ENCODE measurements around the gene RSPO3. TPM values are rescaled to one million over a fixed set of nuclear protein-coding genes. Genes with fewer than 3 reads are reported as not detected.

Gene RSPO3
- total and polyA plus RNA-seq, 11 donors: 0.15 to 2.1 (median 0.37) TPM; not detected in 1

GRCh38 chr6:127115746-127116145 is 2.7 kb upstream of the RSPO3 start:
- WGBS, 4 donors: 60 to 67% (median 64%) methylated on average over 3 of the region's 3 CpGs
- intact Hi-C loops (cut with DNase I): loop anchor here in 2 of 10 donors (10.0 kb wide), 1 partner anchor 311 kb away; no protein-coding TSS in a partner anchor
- Histone ChIP-seq H3K4me3 (no peak overlapping the region), H3K27ac (no peak overlapping the region), H3K9me3 (no peaks in the 10 kb centered on the region), H3K36me3 (no peaks in the 10 kb centered on the region), H3K27me3 (peaks cover 9 to 52% (median 23%) of the 10 kb centered on the region in 9 donors), H3K4me1 (peaks cover 0 to 28% (median 17%) of the 10 kb centered on the region in 12 donors)
- TF ChIP-seq CTCF (IDR thresholded peaks at IDR 0.05) (no peak), POLR2A (IDR thresholded peaks at IDR 0.05) (no peak)
- DNase-seq (no peak), ATAC-seq (no peak)

- intact Hi-C loops (cut with DNase I): loop anchor here in 2 of 10 donors (10.0 kb wide), 1 partner anchor 313 kb away; no protein-coding TSS in a partner anchor
- Histone ChIP-seq H3K9me3 (no peaks in the 10 kb centered on the region), H3K4me3 (peak overlapping the region in 11 of 12 donors; percentile 13 to 66 (median 54)), H3K27ac (peak overlapping the region in 1 of 12 donors; percentile 49), H3K4me1 (peaks cover 0 to 35% (median 22%) of the 10 kb centered on the region in 12 donors), H3K27me3 (peaks cover 14 to 73% (median 32%) of the 10 kb centered on the region in 9 donors), H3K36me3 (no peaks in the 10 kb centered on the region)
- no peak for DNase-seq
- 1 to 5% (median 1%) methylated on average over 19 of the region's 19 CpGs for WGBS, 4 donors
- TF ChIP-seq CTCF (IDR thresholded peaks at IDR 0.05): no peak
- TF ChIP-seq POLR2A (IDR thresholded peaks at IDR 0.05): no peak
- ATAC-seq: no peak
Measured at GRCh38 chr6:127117979-127118297, 533 bp upstream of the RSPO3 start.

- Histone ChIP-seq H3K36me3 (no peaks in the 10 kb centered on the region), H3K27ac (no peak overlapping the region), H3K4me1 (peaks cover 0 to 35% (median 22%) of the 10 kb centered on the region in 12 donors), H3K27me3 (peaks cover 14 to 84% (median 33%) of the 10 kb centered on the region in 9 donors), H3K9me3 (no peaks in the 10 kb centered on the region), H3K4me3 (peak overlapping the region; percentile 23 to 66 (median 52))
- DNase-seq: peak in 1 of 5 donors; percentile 60
- ATAC-seq: peak in 2 of 4 donors; percentile 20 to 23
- WGBS, 4 donors: 1% methylated on average over 45 to 82 of the region's 82 CpGs
- intact Hi-C loops (cut with DNase I): loop anchor here in 9 of 10 donors (2.0 to 10.0 kb wide), 8 partner anchors 312 to 1125 kb away; no protein-coding TSS in a partner anchor
- TF ChIP-seq CTCF (IDR thresholded peaks at IDR 0.05): no peak
- no peak for TF ChIP-seq POLR2A (IDR thresholded peaks at IDR 0.05)
Measured at GRCh38 chr6:127119102-127120022, 891 bp downstream of the RSPO3 start.
